KMS-11 (cell line): ENCODE measurements around the gene BRD3OS.

Source experiments
- H2AFZ ChIP-seq: fragments of 200-600 bp; sonication (generic); 2 replicates; pipeline ENCODE4 v1.6.1; 2016; ENCODE audit warnings: antibody characterized with exemption, mixed run types, low read depth
- H3K27ac ChIP-seq: fragments of 200-600 bp; sonication (generic); 2 replicates; pipeline ENCODE4 v1.6.1; 2016; ENCODE audit warnings: mild to moderate bottlenecking, mixed run types
- H3K27me3 ChIP-seq: fragments of 200-600 bp; sonication (generic); 2 replicates; pipeline ENCODE4 v1.6.1; 2017; ENCODE audit warnings: mild to moderate bottlenecking, low read depth, mixed run types, moderate library complexity; ENCODE audit not compliant: insufficient read depth
- H3K36me3 ChIP-seq: fragments of 200-600 bp; sonication (generic); 2 replicates; pipeline ENCODE4 v1.6.1; 2017; ENCODE audit warnings: mild to moderate bottlenecking, mixed run types; ENCODE audit not compliant: insufficient read depth
- H3K4me1 ChIP-seq: fragments of 200-600 bp; sonication (generic); 2 replicates; pipeline ENCODE4 v1.6.1; 2016; ENCODE audit warnings: mild to moderate bottlenecking, low read depth, mixed run types; ENCODE audit not compliant: poor library complexity, severe bottlenecking
- H3K4me2 ChIP-seq: fragments of 200-600 bp; sonication (generic); 2 replicates; pipeline ENCODE4 v1.7.0; 2016; ENCODE audit warnings: mild to moderate bottlenecking, mixed run types
- H3K4me3 ChIP-seq: fragments of 200-600 bp; sonication (generic); IDR thresholded peaks from 2 replicates; pipeline ENCODE4 v1.6.1; 2017; ENCODE audit warnings: low read depth, low read length, mixed read lengths; ENCODE audit not compliant: insufficient read depth
- H3K79me2 ChIP-seq: fragments of 200-600 bp; sonication (generic); 2 replicates; pipeline ENCODE4 v1.6.1; 2016; ENCODE audit warnings: low read depth, mixed run types; ENCODE audit not compliant: insufficient read depth
- H3K9ac ChIP-seq: fragments of 200-600 bp; sonication (generic); 2 replicates; pipeline ENCODE4 v1.6.1; 2016; ENCODE audit warnings: mild to moderate bottlenecking, mixed run types
- H4K20me1 ChIP-seq: fragments of 200-600 bp; sonication (generic); 2 replicates; pipeline ENCODE4 v1.6.1; 2016; ENCODE audit warnings: mild to moderate bottlenecking, mixed run types; ENCODE audit not compliant: insufficient read depth
- TF ChIP-seq, protein P1 (sequence below): fragments of 200-600 bp; sonication (generic); conservative IDR thresholded peaks from 2 replicates; pipeline ENCODE4 v1.6.1; 2017; ENCODE audit warnings: low read depth, mild to moderate bottlenecking, antibody characterized with exemption, low read length, moderate library complexity, mixed read lengths

The BRD3OS gene

DNA sequence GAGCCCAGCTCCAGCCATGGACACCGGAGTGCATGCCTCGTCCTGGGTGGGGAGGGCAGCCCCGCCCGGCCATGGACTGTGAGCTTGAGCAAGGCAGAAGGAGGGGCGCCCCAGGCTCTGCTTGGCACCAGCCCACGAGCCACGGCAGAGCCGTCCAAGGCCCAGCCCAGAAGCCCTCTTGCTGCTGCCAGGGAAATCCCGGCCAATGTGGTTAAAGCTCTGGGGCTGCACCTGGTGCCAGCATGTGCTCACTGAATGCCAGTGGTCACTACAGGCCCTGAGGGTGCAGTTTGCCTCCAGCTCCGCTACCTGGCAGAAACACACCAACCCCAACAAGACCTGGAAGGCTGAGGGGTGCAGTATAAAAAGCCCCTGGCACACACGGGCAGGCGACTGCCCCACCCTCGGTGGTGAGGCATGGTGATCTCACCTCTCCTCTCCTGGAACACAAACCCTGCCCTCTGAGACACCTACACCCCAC lies 30.7 kb downstream of the BRD3OS start:
- Histone ChIP-seq H3K4me3 (no peak overlapping the region), H3K9ac (peak overlapping the region; percentile 27; the same call in 1 of the 2 replicates), H3K79me2 (no peaks in the 10 kb centered on the region), H4K20me1 (peaks cover 3% of the 10 kb centered on the region; the same call in 1 of the 2 replicates), H3K27me3 (no peaks in the 10 kb centered on the region; the same call in 1 of the 2 replicates), H3K27ac (no peak overlapping the region), H2AFZ (no peak overlapping the region), H3K4me1 (peaks cover 45% of the 10 kb centered on the region), H3K36me3 (no peaks in the 10 kb centered on the region), H3K4me2 (peak overlapping the region; percentile 63)
- TF ChIP-seq, protein P1, sequence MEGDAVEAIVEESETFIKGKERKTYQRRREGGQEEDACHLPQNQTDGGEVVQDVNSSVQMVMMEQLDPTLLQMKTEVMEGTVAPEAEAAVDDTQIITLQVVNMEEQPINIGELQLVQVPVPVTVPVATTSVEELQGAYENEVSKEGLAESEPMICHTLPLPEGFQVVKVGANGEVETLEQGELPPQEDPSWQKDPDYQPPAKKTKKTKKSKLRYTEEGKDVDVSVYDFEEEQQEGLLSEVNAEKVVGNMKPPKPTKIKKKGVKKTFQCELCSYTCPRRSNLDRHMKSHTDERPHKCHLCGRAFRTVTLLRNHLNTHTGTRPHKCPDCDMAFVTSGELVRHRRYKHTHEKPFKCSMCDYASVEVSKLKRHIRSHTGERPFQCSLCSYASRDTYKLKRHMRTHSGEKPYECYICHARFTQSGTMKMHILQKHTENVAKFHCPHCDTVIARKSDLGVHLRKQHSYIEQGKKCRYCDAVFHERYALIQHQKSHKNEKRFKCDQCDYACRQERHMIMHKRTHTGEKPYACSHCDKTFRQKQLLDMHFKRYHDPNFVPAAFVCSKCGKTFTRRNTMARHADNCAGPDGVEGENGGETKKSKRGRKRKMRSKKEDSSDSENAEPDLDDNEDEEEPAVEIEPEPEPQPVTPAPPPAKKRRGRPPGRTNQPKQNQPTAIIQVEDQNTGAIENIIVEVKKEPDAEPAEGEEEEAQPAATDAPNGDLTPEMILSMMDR: no peak

DNA sequence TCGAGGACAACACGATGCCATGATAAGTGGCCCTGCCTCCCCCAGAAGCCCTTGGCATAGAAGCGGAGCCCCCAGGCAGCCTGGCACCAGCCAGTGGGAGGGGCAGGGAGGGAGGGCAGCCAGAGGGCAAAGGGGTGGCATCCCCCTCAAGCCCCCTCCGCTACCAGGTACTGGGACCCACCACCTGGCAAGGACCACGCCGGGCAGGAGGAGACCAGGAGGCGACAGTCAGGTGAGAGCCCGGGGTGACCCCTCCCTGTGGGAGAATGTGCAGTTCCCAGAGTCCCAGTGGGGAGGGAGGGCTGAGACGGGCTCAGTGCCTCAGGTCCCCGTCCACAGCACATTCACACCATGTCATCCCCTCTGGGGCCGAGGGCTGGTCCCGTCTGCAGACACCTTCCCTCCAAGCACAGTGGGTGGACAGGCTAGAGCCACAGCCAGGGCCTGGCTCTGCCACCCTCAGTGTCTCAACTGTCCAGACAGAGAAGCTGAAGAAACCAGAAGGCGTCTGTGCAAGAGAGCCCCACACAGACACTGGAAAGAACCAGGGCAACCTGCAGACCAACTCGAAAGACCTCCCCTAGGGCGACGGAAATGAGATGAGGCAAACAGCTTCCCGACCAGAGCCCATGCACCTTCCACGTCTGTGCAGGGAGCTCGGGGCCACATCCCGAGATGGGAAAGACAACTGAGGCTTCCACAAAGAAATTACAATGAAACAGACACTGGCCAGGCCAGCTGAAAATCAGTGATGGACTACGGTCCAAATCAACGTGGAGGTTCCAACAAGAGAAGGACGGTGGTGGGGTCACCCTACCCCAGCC lies 31.4 kb downstream of the BRD3OS start:
- H4K20me1 ChIP-seq: peaks cover 3% of the 10 kb centered on the region; the same call in 1 of the 2 replicates
- no peaks in the 10 kb centered on the region for H3K79me2 ChIP-seq
- peak overlapping the region; percentile 27; the same call in 1 of the 2 replicates for H3K9ac ChIP-seq
- no peak overlapping the region for H2AFZ ChIP-seq
- H3K4me3 ChIP-seq: no peak overlapping the region
- TF ChIP-seq, protein P1: no peak
- peaks cover 52% of the 10 kb centered on the region for H3K4me1 ChIP-seq
- no peaks in the 10 kb centered on the region; the same call in 1 of the 2 replicates for H3K27me3 ChIP-seq
- peak overlapping the region; percentile 63 for H3K4me2 ChIP-seq
- no peak overlapping the region for H3K27ac ChIP-seq
- H3K36me3 ChIP-seq: no peaks in the 10 kb centered on the region

DNA sequence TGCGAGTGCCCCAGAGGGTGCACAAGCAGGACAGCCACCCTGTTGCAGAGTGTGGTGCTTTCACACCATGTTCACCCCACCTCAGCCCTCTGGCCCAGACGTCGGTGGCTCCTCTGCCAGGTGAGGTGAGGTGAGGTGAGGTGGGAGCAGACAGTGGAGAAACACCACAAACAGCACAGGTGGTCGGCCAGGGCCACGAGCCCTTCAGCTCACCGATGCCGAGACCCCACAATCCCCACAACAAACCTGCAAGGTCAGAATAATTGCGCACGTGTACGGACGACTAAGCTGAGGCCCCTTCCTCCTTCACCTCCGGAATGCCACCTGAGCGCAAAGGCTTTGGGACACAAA lies 32.0 kb downstream of the BRD3OS start:
- H3K27ac ChIP-seq: no peak overlapping the region

DNA sequence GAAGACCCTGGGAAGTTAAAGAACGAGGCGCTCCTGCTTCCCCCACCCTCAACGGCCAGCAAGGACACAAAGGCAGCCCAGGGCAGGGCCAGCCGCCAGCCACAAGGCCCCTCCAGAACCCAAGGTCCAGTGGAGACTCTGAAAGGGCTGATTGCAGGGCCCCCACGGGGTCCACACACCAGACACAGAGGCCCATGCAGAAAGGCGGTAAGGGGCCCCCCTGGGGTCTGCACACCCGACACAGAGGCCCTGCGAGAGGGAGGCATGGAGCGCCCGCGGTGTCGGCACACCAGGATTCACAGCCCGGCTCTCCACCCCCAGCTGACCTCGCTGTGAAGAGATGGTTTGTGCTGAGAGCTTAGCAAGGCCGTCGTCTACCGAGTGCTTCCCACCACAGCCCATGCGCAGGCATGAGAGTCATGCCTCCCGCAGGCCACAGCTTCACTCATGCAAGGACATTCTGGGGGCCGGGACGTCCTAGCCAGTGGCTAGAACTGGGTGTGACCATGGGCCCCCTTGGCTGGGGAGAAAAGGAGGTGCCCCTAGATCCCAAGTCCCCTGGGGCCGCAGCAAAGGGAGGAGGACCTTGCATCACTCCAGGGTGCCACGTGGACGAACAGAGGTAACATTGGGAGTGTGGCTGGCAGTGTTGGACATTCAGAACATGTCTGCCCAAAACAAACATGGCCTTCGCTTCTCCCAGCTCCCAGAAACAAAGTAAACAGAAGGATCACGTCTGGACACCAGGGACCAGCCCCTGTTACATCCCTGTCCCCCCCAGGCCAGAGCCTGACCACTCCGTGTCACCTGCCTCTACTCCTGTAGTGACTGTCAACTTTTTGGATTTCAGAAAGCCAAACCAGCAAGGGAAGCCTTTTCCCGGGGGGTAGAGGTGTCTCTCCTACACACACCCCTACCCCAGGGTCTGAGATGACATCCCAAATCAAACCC lies 32.7 kb downstream of the BRD3OS start:
- H3K27ac ChIP-seq: no peak overlapping the region
- H3K36me3 ChIP-seq: no peaks in the 10 kb centered on the region
- H3K79me2 ChIP-seq: no peaks in the 10 kb centered on the region
- no peaks in the 10 kb centered on the region; the same call in 1 of the 2 replicates for H3K27me3 ChIP-seq
- H3K4me1 ChIP-seq: peaks cover 53% of the 10 kb centered on the region
- no peak overlapping the region for H3K4me3 ChIP-seq
- TF ChIP-seq, protein P1: no peak
- H3K9ac ChIP-seq: no peak overlapping the region
- no peak overlapping the region for H3K4me2 ChIP-seq
- peaks cover 3% of the 10 kb centered on the region; the same call in 1 of the 2 replicates for H4K20me1 ChIP-seq
- no peak overlapping the region for H2AFZ ChIP-seq

More for the DNA sequence above, 32.0 kb downstream of the BRD3OS start:
- H4K20me1 ChIP-seq: peaks cover 3% of the 10 kb centered on the region; the same call in 1 of the 2 replicates
- H2AFZ ChIP-seq: no peak overlapping the region
- TF ChIP-seq, protein P1: no peak
- H3K4me1 ChIP-seq: peaks cover 53% of the 10 kb centered on the region
- no peak overlapping the region; the same call in 1 of the 2 replicates for H3K4me2 ChIP-seq
- H3K36me3 ChIP-seq: no peaks in the 10 kb centered on the region
- H3K9ac ChIP-seq: no peak overlapping the region
- H3K27me3 ChIP-seq: no peaks in the 10 kb centered on the region; the same call in 1 of the 2 replicates
- no peak overlapping the region for H3K4me3 ChIP-seq
- H3K79me2 ChIP-seq: no peaks in the 10 kb centered on the region
